Heart left ventricle (tissue), 13 donors: ENCODE data around the gene MORC1.

Source experiments
- CTCF ChIP-seq, 12 donors: fragments of 200-600 bp; sonication (generic) in 4 of 12; IDR thresholded peaks; one replicate each; pipeline versions ENCODE4 v1.5.0 to v1.8.0; 2018 to 2022; ENCODE audit warnings: antibody characterized with exemption in 12 of 12, mild to moderate bottlenecking in 5 of 12
- POLR2A ChIP-seq, 2 donors: fragments of 450-650 bp; IDR thresholded peaks; one replicate each; pipeline ENCODE4 v1.6.1; 2017; ENCODE audit warnings: antibody characterized with exemption in 2 of 2, mild to moderate bottlenecking in 2 of 2, moderate library complexity in 2 of 2
- donor health status: ischemic (EF 13 %, LVEDD 7.1; RV severe dilation, severe dysfunction).
- donor health status: DM: no; HTN: yes; CAD: no.
- donor health status: DM: no; HTN: no; CAD: no.
- donor health status: ischemic (EF 25% LVEDD 6.9; RV normal size, moderate dysfunction).
- donor health status: ischemic (EF 25% LVEDD 5.7; RV mildly dilated, moderate dysfunction).
- donor health status: ischemic (EF 35%, LVEDD 5.7; RV mildly dilated, moderate dysfunction).
- donor health status: nonischemic (EF 11% LVEDD 7.7; RV severe dilation, severe dysfunction).
- donor health status: DM: yes; HTN: yes; CAD: no.
- donor health status: PGD.
- donor health status: ischemic (EF 29% LVEDD 5.4; RV normal size, mild dysfunction).
- donor health status: nonischemic (EF 23%, LVEDD 6.1; RV moderate dilation, normal function).

DNA sequence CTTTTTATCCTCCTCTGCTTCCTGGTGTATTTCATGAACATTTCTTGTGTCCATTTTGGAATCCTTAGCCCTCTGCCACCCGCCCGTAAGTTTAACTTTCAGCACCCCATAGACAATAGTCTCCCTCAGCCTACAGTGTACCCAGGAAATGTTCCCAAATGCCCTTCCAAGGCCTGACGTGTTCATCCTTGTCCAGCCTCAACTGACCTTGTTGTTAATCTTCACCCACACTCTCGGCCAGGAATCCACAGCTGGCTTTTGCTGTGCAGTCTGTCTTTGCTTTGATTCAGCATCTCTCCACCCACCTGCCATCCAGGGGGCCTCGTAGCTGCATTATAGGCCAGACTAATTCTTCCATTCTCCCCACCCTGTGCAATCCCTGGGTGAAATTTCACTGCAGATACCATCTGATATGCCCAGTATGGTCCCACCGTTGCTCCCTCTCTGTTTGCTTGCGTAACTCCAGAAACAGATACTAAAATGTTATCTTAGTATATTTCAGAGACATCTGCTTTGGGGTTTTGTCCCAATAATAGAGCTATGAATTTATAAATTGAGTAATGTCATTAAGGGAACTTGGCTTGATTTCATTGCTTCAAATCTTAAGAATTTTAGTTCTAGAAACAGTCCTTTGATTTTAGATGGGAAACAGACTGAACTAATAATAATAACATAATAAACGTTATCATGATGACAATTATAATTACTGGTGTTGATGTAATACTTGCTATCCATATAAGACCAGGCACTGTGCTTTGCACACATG lies 180.8 kb downstream of the MORC1 start:
- no peak for TF ChIP-seq POLR2A (IDR thresholded peaks at IDR 0.05)
- no peak for TF ChIP-seq CTCF (IDR thresholded peaks at IDR 0.05)
